ENCODE results near the gene TMEM165.

TMEM165 gene

GRCh38 chr4:55466001-55466400 is 70.2 kb downstream of the TMEM165 start:
- no peak for DNase-seq

- DNase-seq, result no peak
Measured at GRCh38 chr4:55468724-55469123, 73.0 kb downstream of the TMEM165 start.

- no peak for DNase-seq
Measured at GRCh38 chr4:55469979-55470378, 74.2 kb downstream of the TMEM165 start.
